Coronary artery (tissue), 2 donors: ENCODE measurements around the gene CNFN.
A peak's percentile ranks its signal among the peaks of the same experiment; 100 is the strongest.

ENCODE experiments used
- DNase-seq: peaks from one replicate; pipeline ENCODE4 v3.0.0-alpha.2; 2017; ENCODE audit warnings: low spot score
- H3K27ac ChIP-seq, 2 donors: fragments of 200-600 bp; sonication (generic); one replicate each; pipeline ENCODE4 v1.5.1; 2016 to 2019
- H3K4me3 ChIP-seq: fragments of 200-600 bp; sonication (generic); 2 replicates; pipeline ENCODE4 v1.5.1; 2016; ENCODE audit warnings: mild to moderate bottlenecking, moderate library complexity
- CTCF ChIP-seq: fragments of 200-600 bp; sonication (generic); IDR thresholded peaks from one replicate; pipeline ENCODE4 v1.5.1; 2019; ENCODE audit warnings: antibody characterized with exemption

CNFN gene

GRCh38 chr19:42421591-42422031, 31.5 kb upstream of the CNFN start:
- Histone ChIP-seq H3K27ac (peak overlapping the region in 1 of 2 donors; percentile 51), H3K4me3 (peak overlapping the region; percentile 74)
- no peak for TF ChIP-seq CTCF
- no peak for DNase-seq

- no peak for TF ChIP-seq CTCF
- no peak for DNase-seq
- peak overlapping the region in 1 of 2 donors; percentile 51 for H3K27ac ChIP-seq
- H3K4me3 ChIP-seq, result no peak overlapping the region
These were observed 31.0 kb upstream of the CNFN start for GRCh38 chr19:42421101-42421500.

GRCh38 chr19:42420055-42420544, 30.0 kb upstream of the CNFN start:
- Histone ChIP-seq H3K27ac (no peak overlapping the region), H3K4me3 (no peak overlapping the region)
- TF ChIP-seq CTCF, result no peak
- no peak for DNase-seq

- Histone ChIP-seq H3K27ac (peak overlapping the region in 1 of 2 donors; percentile 15), H3K4me3 (no peak overlapping the region)
- DNase-seq, result no peak
- TF ChIP-seq CTCF, result no peak
These were observed 29.2 kb upstream of the CNFN start for GRCh38 chr19:42419309-42419708.

GRCh38 chr19:42412661-42413076, 22.6 kb upstream of the CNFN start:
- Histone ChIP-seq H3K4me3 (no peak overlapping the region), H3K27ac (no peak overlapping the region)
- TF ChIP-seq CTCF, result no peak
- DNase-seq, result no peak

- Histone ChIP-seq H3K27ac (no peak overlapping the region), H3K4me3 (no peak overlapping the region)
- no peak for DNase-seq
- no peak for TF ChIP-seq CTCF
These were observed 22.1 kb upstream of the CNFN start for GRCh38 chr19:42412227-42412626.

- no peak overlapping the region for H3K4me3 ChIP-seq
- TF ChIP-seq CTCF, result no peak
- DNase-seq, result no peak
- H3K27ac ChIP-seq, result no peak overlapping the region
These were observed 21.6 kb upstream of the CNFN start for GRCh38 chr19:42411581-42412178.
